GM21381 (cell line): ENCODE data around the gene FMN2.
"Not testable (repeated sequence)": the region's sequence is repeated elsewhere in the genome, so short reads cannot be mapped to it uniquely, and the experiment has no call there.

Source experiments
- ATAC-seq: cut with Tn5 transposase; IDR thresholded peaks from one replicate; pipeline ENCODE4 v1.9.1; 2021; ENCODE audit warnings: mild to moderate bottlenecking, moderate library complexity; ENCODE audit not compliant: unreplicated experiment

Gene FMN2

GRCh38 chr1:240413732-240414131, 322.0 kb downstream of the FMN2 start:
- ATAC-seq = no peak

GRCh38 chr1:240414237-240414636, 322.6 kb downstream of the FMN2 start:
- ATAC-seq = no peak

- ATAC-seq = not testable (repeated sequence)
Measured at GRCh38 chr1:240415011-240415410, 323.3 kb downstream of the FMN2 start.

- no peak for ATAC-seq
Measured at GRCh38 chr1:240415532-240415931, 323.8 kb downstream of the FMN2 start.

GRCh38 chr1:240417317-240417716, 325.6 kb downstream of the FMN2 start:
- ATAC-seq = no peak

- no peak for ATAC-seq
Measured at GRCh38 chr1:240420766-240421165, 329.1 kb downstream of the FMN2 start.

- ATAC-seq = no peak
Measured at GRCh38 chr1:240423246-240423924, 331.7 kb downstream of the FMN2 start.

- no peak for ATAC-seq
Measured at GRCh38 chr1:240424740-240425464, 333.2 kb downstream of the FMN2 start.

GRCh38 chr1:240426051-240426450, 334.4 kb downstream of the FMN2 start:
- ATAC-seq = no peak

GRCh38 chr1:240435996-240436566, 344.4 kb downstream of the FMN2 start:
- ATAC-seq = no peak

GRCh38 chr1:240441669-240442068, 350.0 kb downstream of the FMN2 start:
- ATAC-seq = no peak

GRCh38 chr1:240445369-240445768, 353.7 kb downstream of the FMN2 start:
- no peak for ATAC-seq

- no peak for ATAC-seq
Measured at GRCh38 chr1:240455228-240455821, 363.6 kb downstream of the FMN2 start.

GRCh38 chr1:240457203-240457602, 365.5 kb downstream of the FMN2 start:
- ATAC-seq = no peak

GRCh38 chr1:240462277-240462676, 370.6 kb downstream of the FMN2 start:
- no peak for ATAC-seq

GRCh38 chr1:240462766-240463395, 371.2 kb downstream of the FMN2 start:
- ATAC-seq = no peak

- ATAC-seq = no peak
Measured at GRCh38 chr1:240464099-240464498, 372.4 kb downstream of the FMN2 start.

GRCh38 chr1:240465531-240465940, 373.9 kb downstream of the FMN2 start:
- no peak for ATAC-seq

- no peak for ATAC-seq
Measured at GRCh38 chr1:240466509-240466908, 374.8 kb downstream of the FMN2 start.

GRCh38 chr1:240467895-240468294, 376.2 kb downstream of the FMN2 start:
- no peak for ATAC-seq

GRCh38 chr1:240468656-240469055, 377.0 kb downstream of the FMN2 start:
- no peak for ATAC-seq
